HFFc6 (cell line): Measurements from ENCODE around the gene MRPL46. TPM values are rescaled to one million over a fixed set of nuclear protein-coding genes. Genes with fewer than 3 reads are reported as not detected.

Experiments used
- DNase-seq: peaks from one replicate; pipeline ENCODE4 v3.0.0-alpha.2; 2018
- H3K27ac Mint-ChIP-seq: 2 replicates; pipeline ENCODE4 v1.8.0; 2020; ENCODE audit warnings: mild to moderate bottlenecking, mixed read lengths
- H3K27me3 Mint-ChIP-seq: 2 replicates; pipeline ENCODE4 v1.8.0; 2021; ENCODE audit warnings: mild to moderate bottlenecking, moderate library complexity, mixed read lengths; ENCODE audit not compliant: insufficient read depth
- H3K36me3 Mint-ChIP-seq: 2 replicates; pipeline ENCODE4 v1.8.0; 2021; ENCODE audit warnings: low read depth, mixed read lengths
- H3K4me1 Mint-ChIP-seq: 2 replicates; pipeline ENCODE4 v1.8.0; 2020; ENCODE audit warnings: low read depth, mixed read lengths
- H3K4me3 Mint-ChIP-seq: 2 replicates; pipeline ENCODE4 v1.8.0; 2020; ENCODE audit warnings: mild to moderate bottlenecking, moderate library complexity, mixed read lengths
- H3K9me3 Mint-ChIP-seq: 2 replicates; pipeline ENCODE4 v1.8.0; 2020; ENCODE audit warnings: mild to moderate bottlenecking, mixed read lengths
- CTCF ChIP-seq: fragments of 200-600 bp; sonication (generic); IDR thresholded peaks from 2 replicates; pipeline ENCODE4 v1.5.0; 2021; ENCODE audit warnings: antibody characterized with exemption, mild to moderate bottlenecking
- total RNA-seq, 6 experiments: library from RNA; stranded (reverse); fragmentation: NEBNext Ultra II Directional; extraction: Animal tissue kit (Norgen Biotek cat#: 25700); gene quantifications; 2 replicates in 1 of 6; 3 replicates in 5 of 6; pipeline ENCODE4 v1.2.3, GENCODE V29; 2021

MRPL46 gene
- total RNA-seq, 6 experiments from 2014 or later, result 27.3 to 31.3 (median 29.0) TPM

- Mint-ChIP-seq H3K27me3 (peaks cover 3% of the 10 kb centered on the region), H3K9me3 (no peaks in the 10 kb centered on the region), H3K4me3 (no peak overlapping the region), H3K27ac (no peak overlapping the region), H3K4me1 (no peaks in the 10 kb centered on the region), H3K36me3 (no peaks in the 10 kb centered on the region; the same call in 1 of the 2 replicates)
- no peak for TF ChIP-seq CTCF
- no peak for DNase-seq
Observed at GRCh38 chr15:88497109-88497765, 30.0 kb upstream of the MRPL46 start.

DNA sequence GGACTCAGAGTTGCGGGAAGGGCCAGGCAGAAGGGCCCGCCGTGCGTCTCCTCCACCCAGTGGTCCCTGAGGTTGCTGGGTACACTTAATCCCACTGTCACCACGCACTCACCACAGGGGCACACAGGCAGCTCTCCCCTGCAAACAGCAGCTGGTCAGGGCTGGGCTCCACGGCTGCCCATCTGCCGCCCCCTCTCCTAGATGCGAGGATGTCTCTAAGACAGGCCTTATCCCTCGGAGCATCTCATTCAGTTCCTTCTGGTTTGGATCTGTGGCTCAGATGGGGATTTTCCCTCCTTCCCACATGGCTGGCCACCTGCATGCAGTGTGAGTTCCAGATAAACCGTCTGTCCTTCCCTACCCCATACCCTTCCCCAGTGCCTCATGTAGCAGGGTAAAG, 26.7 kb upstream of the MRPL46 start:
- no peak for DNase-seq
- Mint-ChIP-seq H3K36me3 (no peaks in the 10 kb centered on the region), H3K4me3 (no peak overlapping the region), H3K27ac (no peak overlapping the region), H3K27me3 (peaks cover 3% of the 10 kb centered on the region), H3K4me1 (no peaks in the 10 kb centered on the region), H3K9me3 (no peaks in the 10 kb centered on the region)
- TF ChIP-seq CTCF, result no peak

- no peak for TF ChIP-seq CTCF
- H3K36me3 Mint-ChIP-seq, result no peaks in the 10 kb centered on the region
- no peaks in the 10 kb centered on the region for H3K27me3 Mint-ChIP-seq
- DNase-seq, result no peak
- H3K4me3 Mint-ChIP-seq, result no peak overlapping the region
- no peak overlapping the region for H3K27ac Mint-ChIP-seq
- H3K4me1 Mint-ChIP-seq, result peaks cover 20% of the 10 kb centered on the region
- H3K9me3 Mint-ChIP-seq, result no peaks in the 10 kb centered on the region
Observed at GRCh38 chr15:88491158-88491557, 24.0 kb upstream of the MRPL46 start.

DNA sequence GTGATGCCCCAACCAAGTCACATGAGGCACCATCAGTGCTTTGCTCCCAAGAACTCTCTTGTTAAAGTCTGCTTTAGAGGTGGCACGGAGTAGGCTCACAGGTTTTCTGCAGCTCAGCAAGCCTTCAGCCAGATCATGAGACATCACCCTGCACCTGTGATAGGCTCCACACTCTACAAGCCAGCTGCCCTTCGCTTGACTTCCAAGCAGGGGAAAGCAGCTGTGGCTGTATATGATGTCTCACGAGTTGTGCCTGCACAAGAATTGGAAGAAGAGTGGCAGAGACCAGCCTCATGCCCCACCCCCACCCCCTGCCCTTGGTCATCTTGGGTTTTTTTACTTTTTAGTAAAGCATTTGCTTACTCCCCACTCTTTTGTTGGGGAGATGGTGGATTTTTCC, 22.8 kb upstream of the MRPL46 start:
- H3K36me3 Mint-ChIP-seq, result no peaks in the 10 kb centered on the region
- no peaks in the 10 kb centered on the region for H3K27me3 Mint-ChIP-seq
- H3K4me1 Mint-ChIP-seq, result peaks cover 31% of the 10 kb centered on the region
- DNase-seq, result no peak
- TF ChIP-seq CTCF, result no peak
- no peak overlapping the region for H3K4me3 Mint-ChIP-seq
- no peak overlapping the region for H3K27ac Mint-ChIP-seq
- H3K9me3 Mint-ChIP-seq, result no peaks in the 10 kb centered on the region

DNA sequence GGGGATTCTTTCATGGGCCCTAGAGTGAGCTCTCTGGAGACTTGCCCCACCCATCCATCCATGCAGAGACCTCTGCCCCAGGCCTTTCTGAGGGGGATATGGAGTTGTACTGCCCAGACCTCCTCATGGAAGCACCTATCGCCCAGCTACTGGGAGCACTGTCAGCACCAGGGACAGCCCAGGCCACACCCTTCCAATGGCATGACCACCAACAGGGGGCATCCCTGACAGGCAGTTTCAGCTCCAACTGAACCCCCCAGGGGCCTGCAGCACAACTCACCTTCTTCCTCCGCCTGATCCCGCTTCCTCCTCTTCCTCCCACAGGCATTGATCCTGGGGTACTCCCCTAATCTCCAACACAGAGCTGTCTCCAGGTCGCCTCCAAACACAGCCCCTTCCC, 22.1 kb upstream of the MRPL46 start:
- no peak for DNase-seq
- H3K9me3 Mint-ChIP-seq, result no peaks in the 10 kb centered on the region
- peak; percentile 41; the same call in 1 of the 2 replicates for TF ChIP-seq CTCF
- H3K27me3 Mint-ChIP-seq, result no peaks in the 10 kb centered on the region
- no peak overlapping the region for H3K4me3 Mint-ChIP-seq
- H3K36me3 Mint-ChIP-seq, result no peaks in the 10 kb centered on the region
- H3K27ac Mint-ChIP-seq, result no peak overlapping the region
- H3K4me1 Mint-ChIP-seq, result peaks cover 39% of the 10 kb centered on the region
